HL-60 (cell line): ENCODE data around the gene NFIA.

Experiments
- DNase-seq, 2 experiments: peaks; one replicate each; pipeline ENCODE4 v3.0.0-alpha.2; 2010 to 2020; ENCODE audit warnings: low read depth in 1 of 2, low spot score in 1 of 2
- H3K27ac ChIP-seq: fragments of 250-450 bp; sonication (Bioruptor Pico); replicated peaks from 2 replicates; pipeline ENCODE4 v1.5.1; 2020; ENCODE audit warnings: mild to moderate bottlenecking, moderate library complexity
- H3K27me3 ChIP-seq: fragments of 250-450 bp; sonication (Bioruptor Pico); 2 replicates; pipeline ENCODE4 v1.5.1; 2021; ENCODE audit warnings: mild to moderate bottlenecking, moderate library complexity; ENCODE audit not compliant: insufficient read depth, poor library complexity, severe bottlenecking
- H3K4me3 ChIP-seq: replicated peaks from 2 replicates; pipeline ENCODE4 v1.5.1; 2011; ENCODE audit warnings: mild to moderate bottlenecking, control low read depth, low read length; ENCODE audit not compliant: insufficient read depth
- CTCF ChIP-seq: IDR thresholded peaks from one replicate; pipeline ENCODE4 v1.5.1; 2011; ENCODE audit warnings: low read length, control low read depth, inconsistent platforms; ENCODE audit not compliant: insufficient read depth
- GABPA ChIP-seq: IDR thresholded peaks from 2 replicates; pipeline ENCODE4 v1.6.1; 2012; ENCODE audit warnings: low read depth
- POLR2AphosphoS5 ChIP-seq: IDR thresholded peaks from 2 replicates; pipeline ENCODE4 v1.6.1; 2012; ENCODE audit warnings: low read depth
- SPI1 ChIP-seq: IDR thresholded peaks from 2 replicates; pipeline ENCODE4 v1.6.1; 2012; ENCODE audit warnings: low read depth, mild to moderate bottlenecking, borderline replicate concordance
- TF ChIP-seq, protein P1 (sequence below): IDR thresholded peaks from 2 replicates; pipeline ENCODE4 v1.6.1; 2012; ENCODE audit warnings: low read depth; ENCODE audit not compliant: insufficient replicate concordance

NFIA gene

DNA sequence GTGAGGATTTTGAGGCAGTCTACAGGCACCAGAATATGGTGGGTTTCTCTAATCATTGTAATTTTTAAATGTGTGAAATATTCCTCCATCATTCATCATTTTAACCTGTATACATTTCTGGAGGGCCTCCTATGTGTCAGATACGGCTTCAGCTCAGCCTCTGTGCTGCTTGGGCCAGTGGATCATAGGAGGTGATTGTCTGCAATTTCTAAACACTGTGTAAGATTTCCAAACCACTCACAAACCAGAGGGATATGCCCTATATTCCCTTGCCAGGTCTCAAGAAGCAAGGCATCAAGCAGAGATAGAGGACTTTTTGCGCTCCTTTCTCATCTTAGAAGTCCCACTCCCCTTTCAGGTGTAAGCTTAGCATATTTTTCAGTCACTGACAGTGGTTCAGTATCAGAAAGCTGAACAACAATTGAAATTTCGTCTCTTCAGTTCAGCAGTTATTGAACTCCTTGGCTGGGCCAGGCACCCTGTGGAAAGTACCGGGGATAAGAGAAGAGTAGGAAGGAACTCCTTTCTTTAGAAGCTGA is 190.9 kb downstream of the NFIA start:
- no peaks in the 10 kb centered on the region for H3K27me3 ChIP-seq

GRCh38 chr1:61273861-61274260 is 191.5 kb downstream of the NFIA start:
- TF ChIP-seq GABPA, result no peak
- no peak for TF ChIP-seq SPI1
- TF ChIP-seq CTCF, result no peak
- TF ChIP-seq, protein P1, sequence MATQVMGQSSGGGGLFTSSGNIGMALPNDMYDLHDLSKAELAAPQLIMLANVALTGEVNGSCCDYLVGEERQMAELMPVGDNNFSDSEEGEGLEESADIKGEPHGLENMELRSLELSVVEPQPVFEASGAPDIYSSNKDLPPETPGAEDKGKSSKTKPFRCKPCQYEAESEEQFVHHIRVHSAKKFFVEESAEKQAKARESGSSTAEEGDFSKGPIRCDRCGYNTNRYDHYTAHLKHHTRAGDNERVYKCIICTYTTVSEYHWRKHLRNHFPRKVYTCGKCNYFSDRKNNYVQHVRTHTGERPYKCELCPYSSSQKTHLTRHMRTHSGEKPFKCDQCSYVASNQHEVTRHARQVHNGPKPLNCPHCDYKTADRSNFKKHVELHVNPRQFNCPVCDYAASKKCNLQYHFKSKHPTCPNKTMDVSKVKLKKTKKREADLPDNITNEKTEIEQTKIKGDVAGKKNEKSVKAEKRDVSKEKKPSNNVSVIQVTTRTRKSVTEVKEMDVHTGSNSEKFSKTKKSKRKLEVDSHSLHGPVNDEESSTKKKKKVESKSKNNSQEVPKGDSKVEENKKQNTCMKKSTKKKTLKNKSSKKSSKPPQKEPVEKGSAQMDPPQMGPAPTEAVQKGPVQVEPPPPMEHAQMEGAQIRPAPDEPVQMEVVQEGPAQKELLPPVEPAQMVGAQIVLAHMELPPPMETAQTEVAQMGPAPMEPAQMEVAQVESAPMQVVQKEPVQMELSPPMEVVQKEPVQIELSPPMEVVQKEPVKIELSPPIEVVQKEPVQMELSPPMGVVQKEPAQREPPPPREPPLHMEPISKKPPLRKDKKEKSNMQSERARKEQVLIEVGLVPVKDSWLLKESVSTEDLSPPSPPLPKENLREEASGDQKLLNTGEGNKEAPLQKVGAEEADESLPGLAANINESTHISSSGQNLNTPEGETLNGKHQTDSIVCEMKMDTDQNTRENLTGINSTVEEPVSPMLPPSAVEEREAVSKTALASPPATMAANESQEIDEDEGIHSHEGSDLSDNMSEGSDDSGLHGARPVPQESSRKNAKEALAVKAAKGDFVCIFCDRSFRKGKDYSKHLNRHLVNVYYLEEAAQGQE, result no peak
- TF ChIP-seq POLR2AphosphoS5, result no peak
- H3K4me3 ChIP-seq, result no peak overlapping the region
- no peaks in the 10 kb centered on the region for H3K27me3 ChIP-seq
- DNase-seq, result no peak
- no peak overlapping the region for H3K27ac ChIP-seq

More for the DNA sequence above, 190.9 kb downstream of the NFIA start:
- TF ChIP-seq, protein P1, result no peak
- TF ChIP-seq SPI1 (no peak), CTCF (no peak), POLR2AphosphoS5 (no peak), GABPA (no peak)
- no peak overlapping the region for H3K27ac ChIP-seq
- DNase-seq, result no peak
- no peak overlapping the region for H3K4me3 ChIP-seq

DNA sequence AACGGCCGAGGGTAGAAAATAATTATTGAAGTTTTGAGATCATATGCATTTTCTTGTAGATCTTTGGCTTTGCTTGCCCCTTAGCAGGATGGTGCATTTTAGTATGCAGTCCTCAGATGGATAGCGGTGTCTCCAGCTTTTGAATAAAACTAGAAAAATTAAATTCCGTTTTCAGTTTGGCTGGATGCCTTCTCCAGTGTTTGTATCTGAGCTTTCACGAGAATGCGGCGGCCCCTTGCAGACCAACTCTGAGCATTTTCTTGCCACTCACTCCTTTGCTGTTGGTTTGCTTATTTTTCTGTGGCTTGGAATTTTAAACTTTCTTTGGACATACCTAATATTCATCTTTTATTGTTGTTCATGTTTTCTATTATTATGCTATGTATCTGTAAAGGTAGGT is 192.6 kb downstream of the NFIA start:
- Histone ChIP-seq H3K4me3 (no peak overlapping the region), H3K27me3 (no peaks in the 10 kb centered on the region), H3K27ac (no peak overlapping the region)
- TF ChIP-seq SPI1, result no peak
- no peak for TF ChIP-seq CTCF
- no peak for TF ChIP-seq POLR2AphosphoS5
- TF ChIP-seq GABPA, result no peak
- TF ChIP-seq, protein P1, result no peak
- no peak for DNase-seq
